LNCaP clone FGC (cell line): Measurements from ENCODE around the gene TAF12.
"Not testable (repeated sequence)": the region's sequence is repeated elsewhere in the genome, so short reads cannot be mapped to it uniquely, and the experiment has no call there.

ENCODE experiments used
- DNase-seq: peaks from one replicate; pipeline ENCODE4 v3.0.0-alpha.2; 2011; ENCODE audit warnings: low read depth
- H3K4me3 ChIP-seq: 2 replicates; pipeline ENCODE4 v1.5.1; 2011; ENCODE audit warnings: mild to moderate bottlenecking, low read depth, low read length, control low read depth
- TF ChIP-seq, protein P1 (sequence below): IDR thresholded peaks from 2 replicates; pipeline ENCODE4 v1.5.1; 2012; ENCODE audit warnings: mild to moderate bottlenecking; ENCODE audit not compliant: control insufficient read depth, insufficient read depth; ENCODE audit errors: extremely low read depth

TAF12 gene

DNA sequence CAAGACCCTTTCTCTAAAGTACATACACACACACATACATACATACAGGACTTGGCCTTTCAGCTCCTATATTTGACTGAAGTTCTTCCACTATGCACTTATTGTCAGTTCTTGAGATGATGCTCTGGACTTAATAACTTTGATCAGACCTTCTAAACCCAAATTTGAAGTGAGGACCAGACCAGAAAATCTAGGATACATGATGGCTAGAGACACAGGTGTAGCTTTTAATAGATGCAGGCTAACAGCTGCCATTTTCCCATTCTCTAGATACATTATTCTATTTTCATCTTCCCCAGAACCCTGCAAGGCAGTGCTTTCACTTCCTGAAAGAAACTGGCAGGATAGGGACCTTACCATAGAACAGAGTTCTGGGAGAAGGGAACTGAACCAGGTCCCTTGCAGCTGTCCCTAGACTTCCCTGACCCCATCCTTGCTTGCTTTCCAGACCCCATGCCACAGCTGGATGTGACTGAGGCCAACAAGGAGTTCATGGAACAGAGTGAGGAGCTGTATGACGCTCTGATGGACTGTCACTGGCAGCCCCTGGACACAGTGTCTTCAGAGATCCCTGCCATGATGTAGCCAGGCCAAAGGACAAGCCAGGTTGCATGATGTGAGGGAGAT is 65.7 kb downstream of the TAF12 start:
- no peak overlapping the region for H3K4me3 ChIP-seq
- TF ChIP-seq, protein P1, sequence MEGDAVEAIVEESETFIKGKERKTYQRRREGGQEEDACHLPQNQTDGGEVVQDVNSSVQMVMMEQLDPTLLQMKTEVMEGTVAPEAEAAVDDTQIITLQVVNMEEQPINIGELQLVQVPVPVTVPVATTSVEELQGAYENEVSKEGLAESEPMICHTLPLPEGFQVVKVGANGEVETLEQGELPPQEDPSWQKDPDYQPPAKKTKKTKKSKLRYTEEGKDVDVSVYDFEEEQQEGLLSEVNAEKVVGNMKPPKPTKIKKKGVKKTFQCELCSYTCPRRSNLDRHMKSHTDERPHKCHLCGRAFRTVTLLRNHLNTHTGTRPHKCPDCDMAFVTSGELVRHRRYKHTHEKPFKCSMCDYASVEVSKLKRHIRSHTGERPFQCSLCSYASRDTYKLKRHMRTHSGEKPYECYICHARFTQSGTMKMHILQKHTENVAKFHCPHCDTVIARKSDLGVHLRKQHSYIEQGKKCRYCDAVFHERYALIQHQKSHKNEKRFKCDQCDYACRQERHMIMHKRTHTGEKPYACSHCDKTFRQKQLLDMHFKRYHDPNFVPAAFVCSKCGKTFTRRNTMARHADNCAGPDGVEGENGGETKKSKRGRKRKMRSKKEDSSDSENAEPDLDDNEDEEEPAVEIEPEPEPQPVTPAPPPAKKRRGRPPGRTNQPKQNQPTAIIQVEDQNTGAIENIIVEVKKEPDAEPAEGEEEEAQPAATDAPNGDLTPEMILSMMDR = no peak
- no peak for DNase-seq

DNA sequence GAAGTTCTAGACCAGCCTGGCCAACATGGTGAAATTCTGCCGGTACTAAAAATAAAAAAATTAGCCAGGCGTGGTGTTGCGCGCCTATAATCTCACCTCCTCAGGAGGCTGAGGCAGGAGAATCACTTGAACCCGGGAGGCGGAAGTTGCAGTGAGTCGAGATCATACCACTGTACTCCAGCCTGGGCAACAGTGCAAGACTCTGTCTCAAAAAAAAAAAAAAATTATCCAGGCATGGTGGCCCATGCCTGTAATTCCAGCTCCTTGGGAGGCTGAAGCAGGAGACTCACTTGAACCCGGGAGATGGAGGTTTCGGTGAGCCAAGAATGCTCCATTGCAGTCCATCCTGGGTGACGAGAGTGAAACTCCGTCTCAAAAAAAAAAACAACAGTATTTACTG is 69.3 kb downstream of the TAF12 start:
- no peak for DNase-seq
- H3K4me3 ChIP-seq = no peak overlapping the region
- TF ChIP-seq, protein P1 = no peak

DNA sequence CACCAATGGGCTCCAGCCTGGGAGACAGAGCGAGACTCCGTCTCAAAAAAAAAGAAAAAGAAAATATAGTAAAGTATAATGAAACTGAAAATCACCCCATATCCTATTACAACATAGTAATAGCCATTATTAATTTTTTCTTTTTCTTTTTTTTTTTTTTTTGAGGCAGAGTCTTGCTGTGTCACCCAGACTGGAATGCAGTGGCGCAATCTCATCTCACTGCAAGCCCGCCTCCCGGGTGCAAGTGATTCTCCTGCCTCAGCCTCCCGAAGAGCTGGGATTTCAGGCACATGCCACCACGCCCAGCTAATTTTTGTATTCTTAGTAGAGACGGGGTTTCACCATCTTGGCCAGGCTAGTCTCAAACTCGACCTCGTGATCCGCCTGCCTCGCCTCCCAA is 70.0 kb downstream of the TAF12 start:
- H3K4me3 ChIP-seq, DNase-seq: not testable (repeated sequence)

DNA sequence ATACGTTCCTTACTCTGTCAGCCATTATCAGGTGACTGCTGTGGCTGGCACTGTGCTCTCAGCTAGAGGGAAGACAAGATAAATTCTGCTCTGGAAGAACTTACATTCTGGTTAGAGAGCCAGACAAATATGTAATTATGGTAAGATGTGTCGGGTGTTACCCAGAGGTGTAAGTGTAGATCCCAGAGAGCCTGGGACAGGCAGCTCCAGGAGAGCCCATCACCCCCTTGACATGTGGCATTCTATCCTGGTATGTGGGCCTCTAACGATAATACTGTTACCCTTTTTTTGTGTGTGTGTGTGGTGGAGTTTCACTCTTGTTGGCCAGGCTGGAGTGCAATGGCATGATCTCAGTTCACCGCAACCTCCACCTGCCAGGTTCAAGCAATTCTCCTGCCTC is 71.0 kb downstream of the TAF12 start:
- H3K4me3 ChIP-seq = no peak overlapping the region
- TF ChIP-seq, protein P1 = no peak
- no peak for DNase-seq

DNA sequence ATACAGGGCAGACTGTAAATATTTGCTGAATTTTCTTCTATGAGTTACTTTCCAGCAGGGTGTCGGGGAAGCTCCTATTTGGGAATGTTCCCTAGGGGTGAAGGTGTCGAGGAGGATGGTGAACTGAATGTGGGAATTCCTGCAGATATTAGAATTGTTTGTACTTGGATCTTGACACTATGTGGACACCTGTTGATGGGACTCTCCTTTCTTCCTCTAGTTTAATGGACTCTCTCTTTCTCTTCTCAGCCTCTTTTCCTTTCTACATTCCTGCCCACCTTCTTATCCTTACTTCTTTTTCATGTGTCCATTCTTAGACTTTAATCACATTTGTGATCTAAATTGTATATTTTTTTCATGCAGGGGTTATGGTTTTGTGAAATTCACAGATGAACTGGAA is 75.9 kb downstream of the TAF12 start:
- H3K4me3 ChIP-seq = no peak overlapping the region
- no peak for DNase-seq
- TF ChIP-seq, protein P1 = no peak

DNA sequence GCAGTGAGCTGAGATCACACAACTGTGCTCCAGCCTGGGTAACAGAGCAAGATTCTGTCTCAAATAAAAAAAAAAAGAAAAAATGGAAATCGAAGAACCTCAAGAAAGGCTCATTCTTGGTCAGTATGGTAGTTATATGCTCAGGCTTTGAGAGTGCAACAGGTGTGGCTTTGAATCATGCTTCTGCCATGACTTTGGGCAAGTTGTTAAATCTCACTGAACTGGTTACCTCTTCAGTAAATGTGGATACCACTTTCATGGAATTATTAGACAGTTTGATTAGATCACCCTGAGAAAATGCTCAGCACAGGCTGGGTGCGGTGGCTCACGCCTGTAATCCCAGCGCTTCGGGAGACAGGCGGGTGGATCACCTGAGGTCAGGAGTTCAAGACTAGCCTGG is 77.1 kb downstream of the TAF12 start:
- TF ChIP-seq, protein P1 = no peak

DNA sequence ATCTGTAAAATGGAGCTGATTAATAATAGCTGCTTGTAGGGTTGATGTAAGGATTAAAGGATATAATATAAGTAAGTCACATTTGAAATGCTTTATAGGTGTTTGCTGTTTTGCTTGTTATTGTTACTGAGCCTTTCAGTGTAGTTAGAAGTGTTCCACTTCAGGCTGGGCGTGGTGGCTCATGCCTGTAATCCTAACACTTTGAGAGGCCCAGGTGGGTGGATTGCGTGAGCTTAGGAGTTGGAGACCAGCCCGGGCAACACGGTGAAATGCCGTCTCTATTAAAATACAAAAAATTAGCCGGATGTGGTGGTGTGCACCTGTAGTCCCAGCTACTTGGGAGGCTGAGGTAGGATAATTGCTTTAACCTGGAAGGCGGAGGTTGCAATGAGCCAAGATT is 77.8 kb downstream of the TAF12 start:
- no peak for DNase-seq
- no peak overlapping the region for H3K4me3 ChIP-seq
- TF ChIP-seq, protein P1 = no peak

More for the DNA sequence above, 77.1 kb downstream of the TAF12 start:
- no peak overlapping the region for H3K4me3 ChIP-seq
- DNase-seq = no peak
